HG03045 (cell line): ENCODE results near the gene NAT8.
"Not testable (repeated sequence)": the region's sequence is repeated elsewhere in the genome, so short reads cannot be mapped to it uniquely, and the experiment has no call there.

Source experiments
- ATAC-seq: cut with Tn5 transposase; IDR thresholded peaks from one replicate; pipeline ENCODE4 v1.9.1; 2021; ENCODE audit warnings: mild to moderate bottlenecking, moderate library complexity; ENCODE audit not compliant: unreplicated experiment

NAT8 gene

DNA sequence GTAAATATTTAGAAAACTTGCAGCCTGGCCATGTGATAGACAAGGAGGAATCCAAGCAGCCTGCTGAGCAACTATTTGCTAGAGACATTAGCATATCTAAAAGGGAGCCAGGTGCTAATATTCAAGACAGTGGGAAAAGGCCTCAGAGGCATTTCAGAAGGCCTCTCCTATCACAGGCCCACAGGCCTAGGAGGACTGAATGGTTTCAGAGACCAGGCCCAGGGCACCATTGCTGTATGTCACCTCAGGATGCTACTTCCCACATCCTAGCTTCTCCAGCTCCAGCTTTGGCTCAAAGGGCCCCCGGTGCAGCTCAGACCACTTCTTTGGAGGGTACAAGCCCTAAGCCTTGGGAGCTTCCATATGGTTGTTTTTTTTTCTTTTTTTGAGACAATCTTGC lies 3.8 kb downstream of the NAT8 start:
- ATAC-seq = no peak

- not testable (repeated sequence) for ATAC-seq
Observed at GRCh38 chr2:73636977-73637376, 5.2 kb downstream of the NAT8 start.

- peak; percentile 72 for ATAC-seq
Observed at GRCh38 chr2:73630662-73631266, 11.5 kb downstream of the NAT8 start.

DNA sequence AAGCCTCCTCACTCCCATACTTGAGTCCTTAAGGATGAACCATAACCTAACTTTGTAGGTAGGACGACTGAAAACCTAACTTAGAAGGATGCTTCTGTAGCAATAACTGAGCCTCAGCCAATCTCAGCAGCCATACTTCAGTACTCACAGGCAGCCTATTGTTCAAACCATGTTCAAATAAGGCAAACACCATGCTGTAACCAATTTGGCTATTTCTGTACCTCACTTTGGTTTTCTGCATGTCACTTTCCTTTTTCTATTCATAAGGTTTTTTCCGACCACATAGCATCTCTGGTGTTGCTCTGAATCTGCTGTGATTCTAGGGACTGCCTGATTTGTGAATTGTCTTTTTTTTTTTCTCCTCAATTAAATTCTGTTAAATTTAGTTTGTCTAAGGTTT lies 13.7 kb downstream of the NAT8 start:
- not testable (repeated sequence) for ATAC-seq

DNA sequence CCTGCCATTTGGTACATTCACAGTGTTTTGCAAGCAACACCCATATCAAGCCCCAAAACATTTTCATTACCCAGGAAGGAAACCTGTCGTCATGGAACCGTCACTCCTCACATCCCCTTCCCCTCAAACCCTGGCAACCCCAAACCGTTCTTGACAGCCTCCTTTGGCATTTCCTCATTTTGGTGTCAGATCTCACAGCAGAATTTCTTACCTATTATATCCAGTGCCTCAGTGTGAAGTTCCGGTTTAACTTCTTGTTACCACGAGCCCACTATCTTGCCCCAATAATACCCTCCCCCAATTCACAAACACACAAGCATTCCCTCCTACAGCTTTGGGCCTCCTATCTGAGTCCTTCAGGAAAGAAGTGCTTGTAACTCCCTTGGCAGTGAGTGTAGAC lies 16.0 kb downstream of the NAT8 start:
- not testable (repeated sequence) for ATAC-seq

- not testable (repeated sequence) for ATAC-seq
Observed at GRCh38 chr2:73624625-73625024, 17.6 kb downstream of the NAT8 start.

DNA sequence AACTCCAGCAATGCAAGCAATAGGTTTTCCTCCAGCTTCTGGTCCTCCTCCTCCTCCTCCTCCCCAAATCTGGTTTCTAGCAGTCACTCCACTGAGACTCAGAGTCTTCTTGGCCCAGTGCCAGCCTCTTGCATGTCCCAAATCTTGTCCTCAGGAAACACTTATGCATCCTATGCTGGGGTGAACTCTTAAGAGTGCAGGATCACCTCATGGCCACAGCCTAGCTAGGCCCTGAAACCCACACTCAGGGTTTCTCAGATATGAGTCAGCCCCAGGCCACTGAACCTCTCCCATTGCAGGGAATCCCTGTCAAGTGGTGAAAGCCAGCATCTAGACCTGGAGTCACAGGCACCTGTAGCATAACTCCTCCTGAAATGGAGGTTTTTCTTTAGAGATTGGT lies 18.2 kb downstream of the NAT8 start:
- not testable (repeated sequence) for ATAC-seq

DNA sequence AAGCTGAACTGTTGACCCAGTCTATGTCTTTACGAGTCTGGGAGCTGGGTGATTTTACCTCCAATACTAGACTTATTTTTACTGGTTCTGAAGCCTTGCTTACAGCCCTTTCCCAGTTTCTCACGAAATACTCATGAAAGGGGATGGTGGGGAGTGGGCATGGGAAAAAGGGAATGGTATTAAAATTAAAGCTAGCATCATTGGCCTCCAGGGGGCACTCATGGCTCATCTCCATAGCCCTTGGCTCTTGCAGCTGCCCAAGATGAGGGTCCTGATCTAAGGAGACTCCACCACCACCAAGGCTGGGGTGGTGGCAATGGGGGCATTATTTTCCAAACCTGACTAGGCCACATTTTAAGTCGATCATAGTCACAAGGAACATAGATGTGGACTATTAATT lies 22.3 kb downstream of the NAT8 start:
- ATAC-seq = not testable (repeated sequence)

DNA sequence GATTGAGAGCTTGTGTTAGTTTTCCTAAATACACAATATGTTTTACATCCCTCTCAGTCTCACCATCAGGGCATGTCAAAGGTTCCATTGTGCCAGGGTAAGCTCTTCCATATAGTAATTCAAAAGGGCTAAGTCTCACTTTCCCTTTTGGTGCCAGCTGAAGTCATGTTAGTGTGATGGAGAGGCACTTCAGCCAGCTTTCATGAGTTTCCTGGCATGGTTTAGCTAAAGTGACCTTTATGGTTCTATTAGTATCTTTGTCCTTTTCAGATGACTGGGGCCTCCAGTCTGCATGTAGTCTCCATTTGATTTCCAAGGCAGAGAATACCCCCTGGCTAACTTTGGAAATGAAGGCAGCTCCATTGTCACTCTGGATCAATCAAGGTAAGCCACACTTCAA lies 27.2 kb downstream of the NAT8 start:
- no peak for ATAC-seq

DNA sequence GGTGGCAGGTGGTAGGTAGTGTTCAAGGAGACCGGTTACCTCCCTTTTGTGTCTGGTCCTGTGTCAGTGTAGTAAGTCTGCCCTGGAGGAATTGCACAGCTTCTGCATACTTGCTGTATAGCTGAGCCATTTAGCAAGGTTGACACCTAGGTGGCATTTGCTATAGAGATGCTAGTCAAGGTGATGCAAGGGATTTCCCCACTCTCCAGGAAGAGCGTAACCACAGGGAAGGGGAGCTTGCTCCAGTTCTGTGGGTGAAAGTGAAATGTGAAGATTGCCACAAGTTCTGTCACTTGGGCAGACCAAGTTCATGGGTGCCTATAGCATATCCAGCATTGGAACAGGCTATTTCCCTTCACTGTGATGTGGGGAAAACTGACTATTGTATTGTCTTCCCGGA lies 28.1 kb downstream of the NAT8 start:
- ATAC-seq = no peak

- ATAC-seq = no peak
Observed at GRCh38 chr2:73611867-73612266, 30.4 kb downstream of the NAT8 start.

GRCh38 chr2:73611193-73611592 lies 31.0 kb downstream of the NAT8 start:
- no peak for ATAC-seq

DNA sequence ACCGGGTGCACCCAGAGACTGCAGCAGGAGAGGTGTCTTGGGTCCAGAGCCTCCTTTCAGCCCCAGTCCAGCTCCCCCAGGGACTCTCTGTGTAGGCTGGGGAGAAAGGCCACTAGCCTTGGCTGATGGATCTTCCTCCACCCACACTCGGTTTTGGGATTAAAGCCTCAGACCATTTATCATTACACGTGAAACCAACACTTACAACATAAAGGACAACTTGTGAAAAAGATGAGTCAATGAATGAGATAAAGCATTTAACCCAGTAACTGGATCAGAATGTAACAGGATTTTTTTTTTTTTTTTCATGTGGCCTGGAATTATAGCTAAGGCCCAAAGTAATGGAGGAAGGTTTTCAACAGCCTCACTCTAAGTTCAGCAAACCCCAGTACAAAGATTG lies 32.1 kb downstream of the NAT8 start:
- no peak for ATAC-seq

DNA sequence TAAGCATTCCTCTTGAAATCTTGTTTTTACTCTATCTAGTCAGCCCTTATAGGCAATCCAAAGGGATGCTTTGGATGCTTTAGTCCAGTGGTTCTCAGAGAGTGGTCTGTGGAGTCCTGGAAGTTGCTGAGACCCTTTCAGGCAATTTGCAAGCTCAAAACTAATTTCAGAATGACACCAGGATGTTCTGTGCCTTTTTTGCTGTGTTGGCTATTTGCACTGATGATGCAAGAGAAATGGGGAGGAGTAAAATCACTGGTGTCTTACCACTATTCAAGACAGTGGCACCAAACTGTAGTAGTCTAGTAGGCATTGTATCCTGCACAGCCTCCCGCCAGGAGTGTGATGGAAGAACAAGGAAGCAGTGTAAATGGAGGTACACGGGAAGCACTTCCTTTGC lies 37.6 kb downstream of the NAT8 start:
- ATAC-seq = not testable (repeated sequence)

DNA sequence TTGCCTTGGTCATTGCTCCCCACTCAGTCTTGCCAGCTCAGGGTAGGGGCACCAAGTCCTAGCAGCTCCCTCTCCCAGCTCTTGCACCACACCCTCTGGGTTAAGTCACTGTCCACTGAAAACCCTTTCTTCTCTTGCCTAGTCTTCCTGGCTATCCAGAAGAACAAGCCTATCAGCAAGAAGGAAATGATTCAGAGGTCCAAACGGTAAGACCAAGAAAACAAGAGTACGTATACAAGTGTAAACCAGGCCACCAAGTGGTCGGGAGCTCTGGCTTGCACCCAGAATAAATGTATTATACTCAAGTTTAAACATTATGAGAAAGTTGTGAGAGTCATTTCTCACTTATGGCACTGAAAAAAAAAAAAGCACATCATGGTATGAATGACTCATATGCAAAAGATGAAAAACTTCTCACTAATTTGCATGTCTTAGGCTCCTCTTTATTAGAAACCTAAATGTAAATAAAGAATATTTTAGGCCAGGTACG lies 39.1 kb downstream of the NAT8 start:
- peak; percentile 62 for ATAC-seq

DNA sequence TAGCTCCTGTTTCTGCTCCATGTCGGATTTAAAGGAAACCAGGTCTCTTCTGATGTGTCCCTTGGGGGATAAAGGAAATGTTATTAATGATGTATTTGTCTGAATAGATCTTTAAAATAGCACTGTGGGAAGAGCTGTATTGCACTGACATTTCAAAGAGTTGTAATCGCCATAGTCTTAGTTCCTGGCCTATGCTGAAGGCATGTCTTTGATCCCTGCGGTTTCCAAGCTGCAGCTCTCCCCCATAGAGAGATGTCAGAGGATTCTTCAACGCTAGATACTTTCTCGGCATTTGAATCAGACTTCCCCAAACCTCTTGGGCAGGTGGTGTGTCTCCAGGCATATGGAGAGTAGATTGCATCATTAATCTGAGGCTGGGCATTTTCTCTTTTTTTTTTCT lies 40.4 kb downstream of the NAT8 start:
- ATAC-seq = no peak

DNA sequence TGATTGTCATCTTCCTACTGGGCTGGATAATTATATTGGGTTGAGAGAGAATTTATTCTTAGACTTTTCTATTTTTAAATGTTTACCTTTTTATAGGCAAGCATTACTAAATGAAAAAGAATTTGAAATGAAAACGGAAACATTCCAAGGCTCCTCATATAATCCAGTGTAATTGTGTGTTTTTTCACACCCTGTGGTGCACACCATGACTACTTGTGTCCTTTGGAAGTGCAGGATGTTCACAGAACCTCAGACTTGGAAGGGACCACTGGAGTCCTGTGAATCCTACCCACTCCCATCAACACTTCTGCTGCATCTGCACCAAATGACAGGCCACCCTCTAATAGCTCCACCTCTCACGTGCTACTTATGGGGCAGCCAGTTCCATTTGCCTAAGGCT lies 48.0 kb downstream of the NAT8 start:
- ATAC-seq = no peak

DNA sequence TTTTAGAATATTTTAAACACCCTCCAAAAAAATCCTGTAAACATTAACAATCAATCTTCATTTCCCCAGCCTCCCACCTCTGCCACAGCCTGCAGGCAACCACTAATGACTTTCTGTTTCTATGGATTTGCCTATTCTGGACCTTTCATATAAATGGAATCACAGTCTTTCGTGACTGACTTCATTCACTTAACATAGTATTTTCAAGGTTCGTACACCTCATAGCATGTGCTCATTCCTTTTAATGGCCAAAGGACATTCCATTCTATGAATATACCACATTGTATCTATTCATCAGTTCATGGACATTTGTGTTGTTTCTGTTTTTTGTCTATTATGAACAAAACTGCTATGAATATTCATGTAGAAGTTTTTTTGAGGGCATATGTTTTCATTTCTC lies 48.5 kb downstream of the NAT8 start:
- ATAC-seq = no peak
